SK-N-MC (cell line): ENCODE data around the gene GLA.

ENCODE experiments used
- DNase-seq: peaks from one replicate; pipeline ENCODE4 v3.0.0-alpha.2; 2011; ENCODE audit warnings: low read depth, low spot score
- H3K27ac ChIP-seq: fragments of 200-600 bp; sonication (generic); 2 replicates; pipeline ENCODE4 v1.5.1; 2016; ENCODE audit warnings: mixed run types
- H3K36me3 ChIP-seq: fragments of 200-600 bp; sonication (generic); 2 replicates; pipeline ENCODE4 v1.6.1; 2017; ENCODE audit warnings: antibody characterized with exemption, low read length, mixed read lengths; ENCODE audit not compliant: insufficient read depth
- H3K4me3 ChIP-seq: fragments of 200-600 bp; sonication (generic); 2 replicates; pipeline ENCODE4 v1.5.1; 2016
- H3K9ac ChIP-seq: fragments of 200-600 bp; sonication (generic); 2 replicates; pipeline ENCODE4 v1.8.0; 2017; ENCODE audit warnings: mixed run types, mixed read lengths; ENCODE audit not compliant: insufficient read length
- H3K9me3 ChIP-seq: fragments of 200-600 bp; sonication (generic); 2 replicates; pipeline ENCODE4 v1.6.1; 2017; ENCODE audit warnings: low read depth, mild to moderate bottlenecking, antibody characterized with exemption, low read length, moderate library complexity, mixed read lengths
- EZH2 ChIP-seq: fragments of 200-600 bp; sonication (generic); IDR thresholded peaks from one replicate; pipeline ENCODE4 v1.6.1; 2017; ENCODE audit warnings: antibody characterized with exemption
- FOXP2 ChIP-seq: optimal IDR thresholded peaks from 2 replicates; pipeline ENCODE3; 2011; ENCODE audit warnings: mild to moderate bottlenecking, moderate library complexity; ENCODE audit not compliant: insufficient read depth; ENCODE audit errors: extremely low read length, control extremely low read depth
- POLR2AphosphoS5 ChIP-seq: IDR thresholded peaks from 2 replicates; pipeline ENCODE4 v1.6.1; 2012; ENCODE audit warnings: mild to moderate bottlenecking, low read depth, low read length, borderline replicate concordance

GLA gene

GRCh38 chrX:101409043-101409442 lies 1.3 kb upstream of the GLA start:
- no peaks in the 10 kb centered on the region for H3K9me3 ChIP-seq
- H3K27ac ChIP-seq, result no peak overlapping the region
- no peak for DNase-seq
- H3K4me3 ChIP-seq, result peak overlapping the region; percentile 89
- H3K36me3 ChIP-seq, result peaks cover 16% of the 10 kb centered on the region; the same call in 1 of the 2 replicates
- H3K9ac ChIP-seq, result peak overlapping the region; percentile 95
- TF ChIP-seq EZH2 (no peak), FOXP2 (no peak), POLR2AphosphoS5 (no peak)

GRCh38 chrX:101408532-101408841 lies 762 bp upstream of the GLA start:
- H3K4me3 ChIP-seq, result peak overlapping the region; percentile 89

GRCh38 chrX:101407167-101407747 lies 468 bp downstream of the GLA start:
- Histone ChIP-seq H3K27ac (0 out of 2 replicates have a peak overlapping the region, but pooled peaks have one; percentile 12), H3K9ac (peak overlapping the region; percentile 83), H3K36me3 (peaks cover 7% of the 10 kb centered on the region; the same call in 1 of the 2 replicates), H3K4me3 (peak overlapping the region; percentile 89), H3K9me3 (no peaks in the 10 kb centered on the region)
- TF ChIP-seq POLR2AphosphoS5, result no peak
- TF ChIP-seq EZH2, result no peak
- no peak for TF ChIP-seq FOXP2
- no peak for DNase-seq

More at GRCh38 chrX:101408532-101408841, 762 bp upstream of the GLA start:
- H3K36me3 ChIP-seq, result peaks cover 16% of the 10 kb centered on the region; the same call in 1 of the 2 replicates
- TF ChIP-seq POLR2AphosphoS5 (no peak), EZH2 (no peak), FOXP2 (no peak)
- DNase-seq, result no peak
- no peaks in the 10 kb centered on the region for H3K9me3 ChIP-seq
- peak overlapping the region; percentile 93 for H3K27ac ChIP-seq
- H3K9ac ChIP-seq, result peak overlapping the region; percentile 95

GRCh38 chrX:101399825-101400224 lies 7.9 kb downstream of the GLA start:
- TF ChIP-seq EZH2 (no peak), POLR2AphosphoS5 (no peak), FOXP2 (no peak)
- H3K27ac ChIP-seq, result no peak overlapping the region
- H3K9ac ChIP-seq, result no peak overlapping the region
- peaks cover 16% of the 10 kb centered on the region for H3K36me3 ChIP-seq
- H3K9me3 ChIP-seq, result no peaks in the 10 kb centered on the region
- no peak overlapping the region for H3K4me3 ChIP-seq
- no peak for DNase-seq

GRCh38 chrX:101398694-101399093 lies 9.0 kb downstream of the GLA start:
- peaks cover 19% of the 10 kb centered on the region for H3K36me3 ChIP-seq
- H3K9me3 ChIP-seq, result no peaks in the 10 kb centered on the region
- no peak for TF ChIP-seq FOXP2
- TF ChIP-seq EZH2, result no peak
- no peak for TF ChIP-seq POLR2AphosphoS5
- no peak overlapping the region for H3K9ac ChIP-seq
- DNase-seq, result no peak
- H3K27ac ChIP-seq, result no peak overlapping the region
- no peak overlapping the region for H3K4me3 ChIP-seq

GRCh38 chrX:101397779-101398178 lies 9.9 kb downstream of the GLA start:
- H3K9me3 ChIP-seq, result no peaks in the 10 kb centered on the region
- TF ChIP-seq POLR2AphosphoS5 (no peak), FOXP2 (no peak), EZH2 (no peak)
- peaks cover 29% of the 10 kb centered on the region for H3K36me3 ChIP-seq
- H3K4me3 ChIP-seq, result no peak overlapping the region
- no peak overlapping the region for H3K9ac ChIP-seq
- DNase-seq, result no peak
- 0 out of 2 replicates have a peak overlapping the region, but pooled peaks have one; percentile 31 for H3K27ac ChIP-seq

GRCh38 chrX:101395789-101396188 lies 11.9 kb downstream of the GLA start:
- Histone ChIP-seq H3K36me3 (peaks cover 44% of the 10 kb centered on the region), H3K9ac (no peak overlapping the region), H3K4me3 (no peak overlapping the region), H3K9me3 (no peaks in the 10 kb centered on the region), H3K27ac (peak overlapping the region; percentile 16; the same call in 1 of the 2 replicates)
- no peak for TF ChIP-seq POLR2AphosphoS5
- no peak for TF ChIP-seq FOXP2
- no peak for TF ChIP-seq EZH2
- no peak for DNase-seq

- H3K27ac ChIP-seq, result peak overlapping the region; percentile 42; the same call in 1 of the 2 replicates
- DNase-seq, result no peak
- peaks cover 44% of the 10 kb centered on the region for H3K36me3 ChIP-seq
- H3K4me3 ChIP-seq, result no peak overlapping the region
- TF ChIP-seq POLR2AphosphoS5, result no peak
- no peaks in the 10 kb centered on the region for H3K9me3 ChIP-seq
- no peak overlapping the region for H3K9ac ChIP-seq
These were observed 13.4 kb downstream of the GLA start for GRCh38 chrX:101394372-101394771.
